HEK293 (cell line): ENCODE measurements around the gene STRBP.

Source experiments
- CTCF ChIP-seq: fragments of 450-650 bp; formaldehyde crosslinking; IDR thresholded peaks from 2 replicates; pipeline ENCODE4 v1.5.1; 2016; ENCODE audit warnings: missing biosample characterization, missing genetic modification characterization
- GLI2 ChIP-seq: fragments of 450-650 bp; formaldehyde crosslinking; IDR thresholded peaks from 2 replicates; pipeline ENCODE4; 2017; ENCODE audit warnings: missing biosample characterization, missing genetic modification characterization, low read depth, borderline replicate concordance
- KLF8 ChIP-seq: fragments of 450-650 bp; formaldehyde crosslinking; IDR thresholded peaks from 2 replicates; pipeline ENCODE4 v1.5.1; 2016; ENCODE audit warnings: missing biosample characterization, missing genetic modification characterization
- SP3 ChIP-seq: fragments of 450-650 bp; formaldehyde crosslinking; IDR thresholded peaks from 2 replicates; pipeline ENCODE4 v1.5.1; 2016; ENCODE audit warnings: missing biosample characterization, missing genetic modification characterization
- ZEB2 ChIP-seq: fragments of 450-650 bp; formaldehyde crosslinking; IDR thresholded peaks from 2 replicates; pipeline ENCODE4 v1.5.1; 2016; ENCODE audit warnings: missing biosample characterization, missing genetic modification characterization
- ZNF121 ChIP-seq: fragments of 450-650 bp; formaldehyde crosslinking; IDR thresholded peaks from 2 replicates; pipeline ENCODE4 v1.5.1; 2016; ENCODE audit warnings: missing biosample characterization, missing genetic modification characterization
- ZNF239 ChIP-seq: fragments of 450-650 bp; formaldehyde crosslinking; IDR thresholded peaks from 2 replicates; pipeline ENCODE4 v1.5.1; 2016; ENCODE audit warnings: missing biosample characterization, missing genetic modification characterization
- ZNF514 ChIP-seq: fragments of 450-650 bp; formaldehyde crosslinking; IDR thresholded peaks from 2 replicates; pipeline ENCODE4 v1.5.1; 2016; ENCODE audit warnings: missing biosample characterization, missing genetic modification characterization
- ZNF585B ChIP-seq: fragments of 450-650 bp; formaldehyde crosslinking; IDR thresholded peaks from 2 replicates; pipeline ENCODE4 v1.5.1; 2016; ENCODE audit warnings: missing biosample characterization, missing genetic modification characterization
- ZNF704 ChIP-seq: fragments of 450-650 bp; formaldehyde crosslinking; IDR thresholded peaks from 2 replicates; pipeline ENCODE4 v1.5.1; 2016; ENCODE audit warnings: missing biosample characterization, missing genetic modification characterization

GRCh38 chr9:123081824-123082223 lies 186.6 kb downstream of the STRBP start:
- TF ChIP-seq CTCF (tag by site-specific recombination) (0 out of 2 replicates have a peak, but pooled peaks have one; percentile 11), GLI2 (no peak), ZNF239 (tag by site-specific recombination) (no peak), ZNF585B (tag by site-specific recombination) (no peak), ZNF514 (tag by site-specific recombination) (no peak), SP3 (tag by site-specific recombination) (no peak), KLF8 (tag by site-specific recombination) (no peak), ZNF704 (tag by site-specific recombination) (no peak), ZEB2 (tag by site-specific recombination) (no peak), ZNF121 (no peak)
